GM23338 (cell line): ENCODE data around the gene CAMSAP3. TPM values are rescaled to one million over a fixed set of nuclear protein-coding genes. Genes with fewer than 3 reads are reported as not detected.
A peak's percentile ranks its signal among the peaks of the same experiment; 100 is the strongest.

Experiments used
- CREB1 ChIP-seq: fragments of 250-450 bp; sonication (Bioruptor Pico); IDR thresholded peaks from 2 replicates; pipeline ENCODE4 v1.5.0; 2020; ENCODE audit warnings: low read depth, mild to moderate bottlenecking, moderate library complexity
- ETS1 ChIP-seq: IDR thresholded peaks from 2 replicates; pipeline ENCODE4 v1.6.1; 2016; ENCODE audit warnings: antibody characterized with exemption
- NANOG ChIP-seq: IDR thresholded peaks from 2 replicates; pipeline ENCODE4 v1.6.1; 2016; ENCODE audit warnings: antibody characterized with exemption, borderline replicate concordance
- POLR2AphosphoS5 ChIP-seq: IDR thresholded peaks from 2 replicates; pipeline ENCODE4 v1.6.1; 2016; ENCODE audit warnings: antibody characterized with exemption, low read depth
- ZNF331 ChIP-seq: fragments of 250-450 bp; sonication (Bioruptor Pico); IDR thresholded peaks from 2 replicates; pipeline ENCODE4 v1.5.0; 2020; ENCODE audit warnings: low read depth, mild to moderate bottlenecking, moderate library complexity
- ZNF462 ChIP-seq: fragments of 250-450 bp; sonication (Bioruptor Pico); IDR thresholded peaks from 2 replicates; pipeline ENCODE4 v1.5.0; 2020; ENCODE audit warnings: mild to moderate bottlenecking, moderate library complexity
- polyA plus RNA-seq: library from polyadenylated mRNA; unstranded; fragments of >200 nt; fragmentation: Nextera tagmentation; extraction: Ambion mirVana; gene quantifications from 2 replicates; pipeline ENCODE4 v1.2.1, GENCODE V29; 2016
- total RNA-seq: library from RNA; depleted of rRNA; stranded (reverse); fragments of >200 nt; shearing (Covaris generic); gene quantifications from 2 replicates; pipeline ENCODE4 v1.2.3, GENCODE V29; 2014

The CAMSAP3 gene
- total and polyA plus RNA-seq, 2 experiments from 2014 or later, result 6.4 to 32.2 TPM

GRCh38 chr19:7636691-7637373 lies 41.2 kb downstream of the CAMSAP3 start, which contains the start of gene STXBP2 (continued):
- TF ChIP-seq ZNF462 (CRISPR knock-in tag) (no peak), NANOG (no peak), ETS1 (no peak), CREB1 (peak; percentile 85), POLR2AphosphoS5 (peak; percentile 76), ZNF331 (CRISPR knock-in tag) (no peak)
